MCF 10A (cell line): ENCODE data around the gene RAP1GAP. TPM values are rescaled to one million over a fixed set of nuclear protein-coding genes. Genes with fewer than 3 reads are reported as not detected.

Experiments used
- BruUV-seq: library from RNA; stranded (reverse); fragments of 400-500 nt; replicated peaks from 2 replicates; lab custom pipeline; 2021; lab: Mats Ljungman, UMichigan
- CTCF ChIA-PET: fragments of 300-600 bp; sonication (Branson Sonifier 250); formaldehyde crosslinking; extraction: SDS; loops from one replicate; lab custom pipeline; 2021; ENCODE audit warnings: antibody characterized with exemption, inconsistent platforms; lab: Yijun Ruan, JAX
- POLR2A ChIA-PET: fragments of 300-600, 350-650 bp; sonication (Branson Sonifier 250); formaldehyde crosslinking; extraction: SDS; loops from one replicate; lab custom pipeline; 2020; ENCODE audit warnings: antibody characterized with exemption, inconsistent platforms; lab: Yijun Ruan, JAX
- DNase-seq: peaks from one replicate; pipeline ENCODE4 v3.0.0-alpha.2; 2018; ENCODE audit not compliant: unreplicated experiment
- H3K27ac Mint-ChIP-seq: one replicate; pipeline ENCODE4 v1.8.0; 2022; ENCODE audit warnings: mild to moderate bottlenecking, low read depth, mixed read lengths; ENCODE audit not compliant: unreplicated experiment
- H3K27me3 Mint-ChIP-seq: one replicate; pipeline ENCODE4 v1.8.0; 2022; ENCODE audit warnings: mixed read lengths; ENCODE audit not compliant: insufficient read depth, unreplicated experiment
- H3K36me3 Mint-ChIP-seq: one replicate; pipeline ENCODE4 v1.8.0; 2022; ENCODE audit warnings: mild to moderate bottlenecking, moderate library complexity, mixed read lengths; ENCODE audit not compliant: insufficient read depth, unreplicated experiment
- H3K4me1 Mint-ChIP-seq: one replicate; pipeline ENCODE4 v1.8.0; 2022; ENCODE audit warnings: mixed read lengths; ENCODE audit not compliant: insufficient read depth, unreplicated experiment
- H3K4me3 Mint-ChIP-seq: one replicate; pipeline ENCODE4 v1.8.0; 2022; ENCODE audit warnings: mild to moderate bottlenecking, moderate library complexity, mixed read lengths; ENCODE audit not compliant: unreplicated experiment
- H3K9me3 Mint-ChIP-seq: one replicate; pipeline ENCODE4 v1.8.0; 2022; ENCODE audit warnings: mixed read lengths; ENCODE audit not compliant: unreplicated experiment
- CTCF ChIP-seq: fragments of 200-600 bp; IDR thresholded peaks from one replicate; pipeline ENCODE4 v1.8.0; 2022; ENCODE audit warnings: antibody characterized with exemption, mild to moderate bottlenecking; ENCODE audit not compliant: unreplicated experiment
- intact Hi-C: fragments of 100-400 bp; cut with micrococcal nuclease; formaldehyde crosslinking; loops from 2 replicates; pipeline ENCODE4 v1.14.1; 2022
- total RNA-seq: library from RNA; stranded (reverse); gene quantifications from 2 replicates; pipeline ENCODE4 v1.2.3, GENCODE V29; 2022

RAP1GAP gene
- total RNA-seq, 1 experiment from 2014 or later: not detected

DNA sequence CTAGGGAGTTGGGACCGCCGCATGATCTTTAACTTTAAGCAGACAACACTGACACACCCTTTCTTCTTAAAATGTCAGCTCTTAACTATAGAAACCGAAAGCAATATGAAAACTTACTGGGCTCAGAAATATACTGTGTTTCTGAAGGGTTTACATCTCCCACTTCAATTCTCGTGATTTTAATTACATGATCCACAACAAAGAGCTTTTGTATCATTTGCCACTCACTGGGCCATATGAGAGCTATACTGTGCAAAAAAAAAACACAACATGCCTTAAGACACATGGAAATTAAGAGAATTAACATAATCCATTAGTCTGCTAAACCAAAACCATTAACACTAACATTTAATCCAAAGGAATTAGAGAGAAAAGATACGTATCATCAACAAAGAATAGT is 35.0 kb upstream of the RAP1GAP start:
- no peaks in the 10 kb centered on the region for H3K27me3 Mint-ChIP-seq
- POLR2A ChIA-PET: interaction anchor here (0.6 kb wide), 1 partner anchor 29 kb away, joined by 4 read pairs; no protein-coding TSS in a partner anchor
- no peak overlapping the region for H3K4me3 Mint-ChIP-seq
- no peak for TF ChIP-seq CTCF
- peaks cover 82% of the 10 kb centered on the region for H3K36me3 Mint-ChIP-seq
- no TSS peak for BruUV-seq
- H3K4me1 Mint-ChIP-seq: no peaks in the 10 kb centered on the region
- no peak for DNase-seq
- CTCF ChIA-PET: interaction anchor here (0.6 to 1.2 kb wide), 7 partner anchors 11 to 261 kb away, joined by 3 to 6 read pairs (median 3); no protein-coding TSS in a partner anchor
- H3K9me3 Mint-ChIP-seq: no peaks in the 10 kb centered on the region
- intact Hi-C loops: loop anchor here (5.0 kb wide), 1 partner anchor 318 kb away; no protein-coding TSS in a partner anchor
- H3K27ac Mint-ChIP-seq: no peak overlapping the region

DNA sequence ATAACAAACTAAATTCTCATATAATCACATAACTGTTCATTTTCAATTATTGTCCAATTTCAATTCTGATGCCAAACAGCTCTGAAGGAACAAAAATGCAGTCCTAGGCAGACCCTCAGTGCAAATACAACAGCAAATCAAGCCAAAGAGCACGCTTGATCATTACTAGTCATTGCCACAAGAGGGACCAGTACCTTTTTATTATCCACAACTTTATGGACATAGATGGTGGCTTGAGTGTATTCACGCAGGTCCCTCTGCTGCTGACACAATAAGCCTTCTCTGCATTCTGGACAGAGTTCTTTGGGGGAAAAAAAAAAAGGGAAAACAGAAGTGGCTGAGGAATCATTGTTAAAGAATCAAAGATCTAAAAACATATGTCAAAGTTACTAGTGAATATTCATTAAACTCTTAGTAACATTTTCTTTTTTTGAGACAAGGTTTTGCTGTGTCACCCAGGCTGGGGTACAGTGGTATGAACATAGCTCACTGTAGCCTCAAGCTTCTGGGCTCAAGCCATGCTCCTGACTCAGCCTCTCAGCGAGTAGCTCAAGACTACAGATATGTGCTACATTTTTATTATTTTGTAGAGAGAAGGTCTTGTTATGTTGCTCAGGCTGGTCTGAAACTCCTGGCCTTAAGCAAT is 34.3 kb upstream of the RAP1GAP start:
- POLR2A ChIA-PET: interaction anchor here (0.6 kb wide), 1 partner anchor 30 kb away, joined by 4 read pairs; no protein-coding TSS in a partner anchor
- Mint-ChIP-seq H3K4me1 (no peaks in the 10 kb centered on the region), H3K27me3 (no peaks in the 10 kb centered on the region), H3K36me3 (peaks cover 88% of the 10 kb centered on the region), H3K9me3 (no peaks in the 10 kb centered on the region), H3K27ac (peak overlapping the region; percentile 15), H3K4me3 (no peak overlapping the region)
- intact Hi-C loops: loop anchor here (1.0 to 5.0 kb wide), 3 partner anchors 79 to 319 kb away; no protein-coding TSS in a partner anchor
- peak; percentile 50 for DNase-seq
- TF ChIP-seq CTCF: peak; percentile 44
- BruUV-seq: no TSS peak
- CTCF ChIA-PET: interaction anchor here (0.6 to 1.7 kb wide), 11 partner anchors 10 to 319 kb away, joined by 3 to 6 read pairs (median 4); no protein-coding TSS in a partner anchor

- TF ChIP-seq CTCF: no peak
- Mint-ChIP-seq H3K4me1 (no peaks in the 10 kb centered on the region), H3K4me3 (no peak overlapping the region), H3K27me3 (no peaks in the 10 kb centered on the region), H3K9me3 (no peaks in the 10 kb centered on the region), H3K27ac (no peak overlapping the region), H3K36me3 (peaks cover 89% of the 10 kb centered on the region)
- ChIA-PET CTCF (interaction anchor here (0.7 to 1.7 kb wide), 4 partner anchors 79 to 320 kb away, joined by 4 to 5 read pairs (median 4); no protein-coding TSS in a partner anchor), POLR2A (no interaction called here)
- BruUV-seq: no TSS peak
- DNase-seq: no peak
- intact Hi-C loops: loop anchor here (1.0 to 5.0 kb wide), 3 partner anchors 80 to 320 kb away; no protein-coding TSS in a partner anchor
Observed at GRCh38 chr1:21702780-21703179, 33.6 kb upstream of the RAP1GAP start.

GRCh38 chr1:21701401-21701800 is 32.2 kb upstream of the RAP1GAP start:
- ChIA-PET CTCF (interaction anchor here (0.6 kb wide), 1 partner anchor 40 kb away, joined by 3 read pairs; no protein-coding TSS in a partner anchor), POLR2A (no interaction called here)
- no peak for DNase-seq
- Mint-ChIP-seq H3K27ac (no peak overlapping the region), H3K9me3 (no peaks in the 10 kb centered on the region), H3K4me1 (no peaks in the 10 kb centered on the region), H3K4me3 (no peak overlapping the region), H3K36me3 (peaks cover 89% of the 10 kb centered on the region), H3K27me3 (no peaks in the 10 kb centered on the region)
- TF ChIP-seq CTCF: no peak
- intact Hi-C loops: loop anchor here (5.0 kb wide), 1 partner anchor 321 kb away; no protein-coding TSS in a partner anchor
- no TSS peak for BruUV-seq
